Measurements from ENCODE around the gene TERT. TPM values are rescaled to one million over a fixed set of nuclear protein-coding genes. Genes with fewer than 3 reads are reported as not detected.

The TERT gene
- total RNA-seq, 4 donors from 2014 or later = not detected

DNA sequence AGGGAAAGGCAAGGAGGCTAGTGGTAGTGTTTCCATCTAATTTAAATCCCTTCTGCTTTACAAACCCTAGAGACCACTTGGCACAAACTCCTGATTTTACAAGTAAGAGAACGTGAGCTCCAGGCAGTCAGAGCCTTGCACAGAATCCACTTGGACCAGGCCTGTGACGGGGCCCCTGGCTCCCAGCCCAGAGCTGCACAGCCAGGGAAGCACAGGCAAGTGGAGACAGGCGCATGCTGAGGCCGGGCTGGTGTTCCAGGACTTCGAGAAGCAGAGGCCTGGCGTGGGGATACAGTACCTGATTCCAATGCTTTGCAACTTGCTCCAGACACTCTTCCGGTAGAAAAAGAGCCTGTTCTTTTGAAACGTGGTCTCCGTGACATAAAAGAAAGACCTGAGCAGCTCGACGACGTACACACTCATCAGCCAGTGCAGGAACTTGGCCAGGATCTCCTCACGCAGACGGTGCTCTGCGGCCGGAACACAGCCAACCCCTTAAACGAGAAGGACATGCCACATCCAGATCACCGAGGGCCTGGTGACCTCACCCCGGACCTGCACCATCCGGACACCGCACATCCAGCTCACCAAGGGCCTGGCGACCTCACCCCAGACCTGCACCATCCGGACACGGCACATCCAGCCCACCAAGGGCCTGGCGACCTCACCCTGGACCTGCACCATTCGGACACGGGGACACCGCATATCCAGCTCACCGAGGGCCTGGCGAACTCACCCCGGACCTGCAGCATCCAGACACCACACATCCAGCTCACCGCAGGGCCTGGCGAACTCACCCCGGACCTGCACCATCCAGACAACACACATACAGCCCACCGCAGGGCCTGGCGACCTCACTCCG is 12.5 kb downstream of the TERT start:
- H3K4me1 ChIP-seq = no peaks in the 10 kb centered on the region
- H3K27me3 ChIP-seq = no peaks in the 10 kb centered on the region
- DNase-seq = no peak
- TF ChIP-seq POLR2A (IDR thresholded peaks at IDR 0.05) = no peak
- no peak for TF ChIP-seq EP300 (IDR thresholded peaks at IDR 0.05; ENCODE audit: low read depth)
- no peak for TF ChIP-seq CTCF (IDR thresholded peaks at IDR 0.05)
- no peak for TF ChIP-seq POLR2AphosphoS5 (IDR thresholded peaks at IDR 0.05)
- intact Hi-C loops (cut with DNase I; ENCODE audit: low total_unique reads) = no loop called here
- 87 to 100% methylated on average over 1 to 37 of the region's 37 CpGs for WGBS, 2 donors (ENCODE audit: low coverage in 1 of 2)
- in situ Hi-C loops (cut with MboI; ENCODE audit: low pct_ligation_motif_present in 1 of 4, low pct_unique_long_range_greater_than_20kb in 1 of 4, low sequenced_read_pairs in 3 of 4) = no loop called here
- no peaks in the 10 kb centered on the region for H3K36me3 ChIP-seq
- no peak overlapping the region for H3K4me3 ChIP-seq
- no peaks in the 10 kb centered on the region for H3K9me3 ChIP-seq
- H3K27ac ChIP-seq = no peak overlapping the region

DNA sequence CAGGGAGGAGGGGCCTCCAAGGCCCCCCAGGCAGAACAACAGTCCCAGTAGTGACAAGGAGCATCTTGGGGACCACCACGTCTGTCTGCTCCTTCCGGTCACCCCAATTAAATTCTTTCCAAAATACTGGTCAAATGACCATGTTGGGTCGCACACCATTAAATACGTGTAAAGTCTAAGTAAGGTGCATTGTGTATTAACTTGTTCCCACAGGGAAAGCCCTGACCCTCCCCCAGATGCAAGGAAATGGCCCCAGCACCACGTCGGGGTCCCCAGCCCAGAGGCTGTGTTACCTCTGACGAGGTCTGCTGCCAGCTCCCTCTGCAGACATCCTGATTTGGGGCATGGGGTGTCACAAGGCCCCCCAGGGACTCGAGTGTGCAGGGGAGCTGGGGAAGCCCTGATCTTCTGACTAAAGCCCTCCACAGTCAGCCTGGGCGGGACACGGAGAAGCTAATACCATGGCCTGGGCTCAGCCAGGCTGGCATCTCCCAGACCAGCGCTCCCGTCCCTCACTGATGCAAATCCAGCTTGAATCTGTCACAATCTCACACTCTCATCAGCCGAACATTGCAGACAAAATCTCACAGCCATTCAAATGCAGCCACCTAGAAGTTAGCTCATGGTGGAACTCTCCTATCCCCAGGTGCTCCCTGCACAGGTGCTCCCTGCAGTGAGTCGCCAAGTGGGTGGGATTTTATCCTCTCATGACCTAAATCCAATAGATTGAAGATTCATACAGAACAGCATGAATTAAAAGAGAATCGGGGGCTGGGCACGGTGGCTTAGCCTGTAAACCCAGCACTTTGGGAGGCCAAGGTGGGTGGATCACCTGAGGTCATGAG is 13.6 kb downstream of the TERT start:
- TF ChIP-seq CTCF (IDR thresholded peaks at IDR 0.05) = no peak
- no peak for TF ChIP-seq EP300 (IDR thresholded peaks at IDR 0.05; ENCODE audit: low read depth)
- TF ChIP-seq POLR2A (IDR thresholded peaks at IDR 0.05) = no peak
- no peak for TF ChIP-seq POLR2AphosphoS5 (IDR thresholded peaks at IDR 0.05)
- Histone ChIP-seq H3K4me1 (no peaks in the 10 kb centered on the region), H3K27me3 (no peaks in the 10 kb centered on the region), H3K4me3 (no peak overlapping the region), H3K9me3 (no peaks in the 10 kb centered on the region), H3K27ac (no peak overlapping the region), H3K36me3 (no peaks in the 10 kb centered on the region)
- in situ Hi-C loops (cut with MboI; ENCODE audit: low pct_ligation_motif_present in 1 of 4, low pct_unique_long_range_greater_than_20kb in 1 of 4, low sequenced_read_pairs in 3 of 4) (no loop called here), intact Hi-C loops (cut with DNase I; ENCODE audit: low total_unique reads) (no loop called here)
- WGBS, 2 donors (ENCODE audit: low coverage in 1 of 2) = 91 to 100% methylated on average over 2 to 16 of the region's 16 CpGs
- DNase-seq = no peak

GRCh38 chr5:1280177-1281037 is 14.5 kb downstream of the TERT start:
- intact Hi-C loops (cut with DNase I; ENCODE audit: low total_unique reads) = no loop called here
- Histone ChIP-seq H3K36me3 (no peaks in the 10 kb centered on the region), H3K9me3 (no peaks in the 10 kb centered on the region), H3K27me3 (no peaks in the 10 kb centered on the region), H3K4me1 (no peaks in the 10 kb centered on the region), H3K27ac (no peak overlapping the region), H3K4me3 (no peak overlapping the region)
- TF ChIP-seq POLR2AphosphoS5 (IDR thresholded peaks at IDR 0.05) (no peak), CTCF (IDR thresholded peaks at IDR 0.05) (no peak), EP300 (IDR thresholded peaks at IDR 0.05; ENCODE audit: low read depth) (no peak), POLR2A (IDR thresholded peaks at IDR 0.05) (no peak)
- in situ Hi-C loops (cut with MboI; ENCODE audit: low pct_ligation_motif_present in 1 of 4, low pct_unique_long_range_greater_than_20kb in 1 of 4, low sequenced_read_pairs in 3 of 4) = no loop called here
- DNase-seq = no peak
- WGBS, 2 donors (ENCODE audit: low coverage in 1 of 2) = 94% methylated on average over 30 of the region's 32 CpGs; no CpG with 5 or more reads in 1 of the 2 donors
